GM12865 (cell line): Measurements from ENCODE around the gene DFFA.

Experiments
- DNase-seq: peaks from one replicate; pipeline ENCODE4 v3.0.0; 2010; ENCODE audit warnings: low read depth
- H3K4me3 ChIP-seq: 2 replicates; pipeline ENCODE4 v1.5.1; 2011; ENCODE audit warnings: mild to moderate bottlenecking, low read depth, low read length, control low read depth
- TF ChIP-seq, protein P1 (sequence below): IDR thresholded peaks from 2 replicates; pipeline ENCODE4 v1.5.1; 2011; ENCODE audit warnings: low read length, control low read depth, low read depth, inconsistent platforms; ENCODE audit not compliant: insufficient read depth; ENCODE audit errors: missing control alignments

DFFA gene

GRCh38 chr1:10450156-10450814 lies 22.0 kb downstream of the DFFA start:
- DNase-seq, result no peak
- H3K4me3 ChIP-seq, result no peak overlapping the region
- TF ChIP-seq, protein P1, sequence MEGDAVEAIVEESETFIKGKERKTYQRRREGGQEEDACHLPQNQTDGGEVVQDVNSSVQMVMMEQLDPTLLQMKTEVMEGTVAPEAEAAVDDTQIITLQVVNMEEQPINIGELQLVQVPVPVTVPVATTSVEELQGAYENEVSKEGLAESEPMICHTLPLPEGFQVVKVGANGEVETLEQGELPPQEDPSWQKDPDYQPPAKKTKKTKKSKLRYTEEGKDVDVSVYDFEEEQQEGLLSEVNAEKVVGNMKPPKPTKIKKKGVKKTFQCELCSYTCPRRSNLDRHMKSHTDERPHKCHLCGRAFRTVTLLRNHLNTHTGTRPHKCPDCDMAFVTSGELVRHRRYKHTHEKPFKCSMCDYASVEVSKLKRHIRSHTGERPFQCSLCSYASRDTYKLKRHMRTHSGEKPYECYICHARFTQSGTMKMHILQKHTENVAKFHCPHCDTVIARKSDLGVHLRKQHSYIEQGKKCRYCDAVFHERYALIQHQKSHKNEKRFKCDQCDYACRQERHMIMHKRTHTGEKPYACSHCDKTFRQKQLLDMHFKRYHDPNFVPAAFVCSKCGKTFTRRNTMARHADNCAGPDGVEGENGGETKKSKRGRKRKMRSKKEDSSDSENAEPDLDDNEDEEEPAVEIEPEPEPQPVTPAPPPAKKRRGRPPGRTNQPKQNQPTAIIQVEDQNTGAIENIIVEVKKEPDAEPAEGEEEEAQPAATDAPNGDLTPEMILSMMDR, result no peak

DNA sequence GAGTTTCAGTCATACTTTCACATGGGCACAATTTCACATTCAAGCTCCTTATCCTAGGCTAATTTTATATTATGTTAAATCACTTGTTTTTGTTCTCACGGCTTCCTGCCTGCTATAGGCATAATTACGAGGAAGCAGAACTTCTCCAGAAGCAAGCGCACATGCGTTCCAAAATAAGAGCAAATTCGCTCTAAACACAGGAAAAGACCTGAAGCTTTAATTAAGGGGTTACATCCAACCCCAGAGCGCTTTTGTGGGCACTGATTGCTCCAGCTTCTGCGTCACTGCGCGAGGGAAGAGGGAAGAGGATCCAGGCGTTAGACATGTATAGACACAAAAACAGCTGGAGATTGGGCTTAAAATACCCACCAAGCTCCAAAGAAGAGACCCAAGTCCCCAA lies 22.6 kb downstream of the DFFA start, which contains the start of gene CORT:
Gene CORT (plus strand): TSS at position 281 of the 400 bp plus-strand sequence. CDS start 193 bp downstream, outside the sequence.
- H3K4me3 ChIP-seq, result no peak within 1 kb of the TSS
- DNase-seq, result no peak
- TF ChIP-seq, protein P1, result no peak

- TF ChIP-seq, protein P1, result no peak
- DNase-seq, result no peak
Observed at GRCh38 chr1:10446790-10447422, 25.4 kb downstream of the DFFA start.

GRCh38 chr1:10444795-10445397 lies 27.4 kb downstream of the DFFA start:
- no peak overlapping the region for H3K4me3 ChIP-seq
- TF ChIP-seq, protein P1, result no peak
- DNase-seq, result no peak

More at GRCh38 chr1:10446790-10447422, 25.4 kb downstream of the DFFA start:
- no peak overlapping the region for H3K4me3 ChIP-seq

GRCh38 chr1:10444248-10444647 lies 28.1 kb downstream of the DFFA start:
- no peak for DNase-seq
- TF ChIP-seq, protein P1, result no peak

DNA sequence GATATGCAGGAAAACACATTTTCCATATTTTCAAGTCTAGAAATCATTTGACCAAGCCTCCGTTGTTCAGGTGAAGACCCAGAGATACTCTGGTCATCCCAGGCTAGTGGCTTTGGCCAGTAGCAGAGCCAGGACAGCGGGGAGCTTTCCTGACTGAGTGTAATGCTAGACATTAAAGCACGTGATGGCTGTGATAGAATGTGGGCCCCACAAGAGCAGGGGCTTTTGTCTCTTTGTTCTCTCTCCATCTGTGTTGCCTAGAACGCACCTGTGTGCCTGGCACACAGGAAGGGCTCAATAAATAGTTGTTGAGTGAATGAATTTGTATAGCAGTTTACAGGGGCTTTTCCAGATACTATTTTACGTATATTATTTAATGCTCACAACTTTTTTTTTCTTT lies 31.5 kb downstream of the DFFA start:
- TF ChIP-seq, protein P1, result no peak
- no peak for DNase-seq

More at GRCh38 chr1:10444248-10444647, 28.1 kb downstream of the DFFA start:
- H3K4me3 ChIP-seq, result no peak overlapping the region

More for the DNA sequence above, 31.5 kb downstream of the DFFA start:
- no peak overlapping the region for H3K4me3 ChIP-seq
